ENCODE data around the gene FSIP1.
A peak's percentile ranks its signal among the peaks of the same experiment; 100 is the strongest.

The FSIP1 gene

DNA sequence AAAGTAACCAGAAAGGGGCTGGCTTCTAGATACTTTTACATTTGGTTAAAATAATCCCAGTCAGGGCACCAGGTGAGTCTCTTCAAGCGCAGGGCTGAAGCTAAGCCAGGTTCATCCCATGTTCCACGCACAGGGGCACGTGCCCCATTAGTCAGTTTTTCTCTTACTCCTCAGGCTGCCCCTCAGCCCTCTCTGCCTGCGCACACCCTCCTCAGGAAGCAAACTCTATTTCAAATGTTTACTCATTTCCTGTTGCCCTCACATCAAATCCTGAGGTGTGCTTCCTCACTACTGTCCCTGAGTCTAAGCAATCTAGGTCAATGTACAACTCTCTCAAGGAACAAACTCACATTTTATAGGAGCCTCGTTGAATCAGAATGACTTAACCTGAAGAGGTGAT is 153.3 kb downstream of the FSIP1 start:
- Histone ChIP-seq H3K36me3 (replicated peaks) (no peaks in the 10 kb centered on the region), H3K27me3 (replicated peaks) (no peaks in the 10 kb centered on the region), H3K4me3 (ENCODE audit: low read depth, low read length) (no peak overlapping the region), H3K27ac (peak overlapping the region; percentile 51)
- DNase-seq, result no peak
- TF ChIP-seq, protein P1, sequence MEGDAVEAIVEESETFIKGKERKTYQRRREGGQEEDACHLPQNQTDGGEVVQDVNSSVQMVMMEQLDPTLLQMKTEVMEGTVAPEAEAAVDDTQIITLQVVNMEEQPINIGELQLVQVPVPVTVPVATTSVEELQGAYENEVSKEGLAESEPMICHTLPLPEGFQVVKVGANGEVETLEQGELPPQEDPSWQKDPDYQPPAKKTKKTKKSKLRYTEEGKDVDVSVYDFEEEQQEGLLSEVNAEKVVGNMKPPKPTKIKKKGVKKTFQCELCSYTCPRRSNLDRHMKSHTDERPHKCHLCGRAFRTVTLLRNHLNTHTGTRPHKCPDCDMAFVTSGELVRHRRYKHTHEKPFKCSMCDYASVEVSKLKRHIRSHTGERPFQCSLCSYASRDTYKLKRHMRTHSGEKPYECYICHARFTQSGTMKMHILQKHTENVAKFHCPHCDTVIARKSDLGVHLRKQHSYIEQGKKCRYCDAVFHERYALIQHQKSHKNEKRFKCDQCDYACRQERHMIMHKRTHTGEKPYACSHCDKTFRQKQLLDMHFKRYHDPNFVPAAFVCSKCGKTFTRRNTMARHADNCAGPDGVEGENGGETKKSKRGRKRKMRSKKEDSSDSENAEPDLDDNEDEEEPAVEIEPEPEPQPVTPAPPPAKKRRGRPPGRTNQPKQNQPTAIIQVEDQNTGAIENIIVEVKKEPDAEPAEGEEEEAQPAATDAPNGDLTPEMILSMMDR (IDR thresholded peaks at IDR 0.05; ENCODE audit: low read depth, low read length, missing control alignments), result no peak
- in situ Hi-C loops (cut with HindIII; ENCODE audit: low pct_ligation_motif_present, low sequenced_read_pairs), result no loop called here

GRCh38 chr15:39628546-39629257 is 153.9 kb downstream of the FSIP1 start:
- H3K27me3 ChIP-seq (replicated peaks), result no peaks in the 10 kb centered on the region
- in situ Hi-C loops (cut with HindIII; ENCODE audit: low pct_ligation_motif_present, low sequenced_read_pairs), result no loop called here
- H3K27ac ChIP-seq, result peak overlapping the region; percentile 51
- H3K36me3 ChIP-seq (replicated peaks), result no peaks in the 10 kb centered on the region
- no peak for DNase-seq
- H3K4me3 ChIP-seq (ENCODE audit: low read depth, low read length), result no peak overlapping the region
- TF ChIP-seq, protein P1 (IDR thresholded peaks at IDR 0.05; ENCODE audit: low read depth, low read length, missing control alignments), result no peak

GRCh38 chr15:39628144-39628508 is 154.5 kb downstream of the FSIP1 start:
- no peak overlapping the region for H3K4me3 ChIP-seq (ENCODE audit: low read depth, low read length)
- H3K27ac ChIP-seq, result no peak overlapping the region
- H3K36me3 ChIP-seq (replicated peaks), result no peaks in the 10 kb centered on the region
- in situ Hi-C loops (cut with HindIII; ENCODE audit: low pct_ligation_motif_present, low sequenced_read_pairs), result no loop called here
- TF ChIP-seq, protein P1 (IDR thresholded peaks at IDR 0.05; ENCODE audit: low read depth, low read length, missing control alignments), result peak; percentile 47
- no peak for DNase-seq
- H3K27me3 ChIP-seq (replicated peaks), result no peaks in the 10 kb centered on the region

DNA sequence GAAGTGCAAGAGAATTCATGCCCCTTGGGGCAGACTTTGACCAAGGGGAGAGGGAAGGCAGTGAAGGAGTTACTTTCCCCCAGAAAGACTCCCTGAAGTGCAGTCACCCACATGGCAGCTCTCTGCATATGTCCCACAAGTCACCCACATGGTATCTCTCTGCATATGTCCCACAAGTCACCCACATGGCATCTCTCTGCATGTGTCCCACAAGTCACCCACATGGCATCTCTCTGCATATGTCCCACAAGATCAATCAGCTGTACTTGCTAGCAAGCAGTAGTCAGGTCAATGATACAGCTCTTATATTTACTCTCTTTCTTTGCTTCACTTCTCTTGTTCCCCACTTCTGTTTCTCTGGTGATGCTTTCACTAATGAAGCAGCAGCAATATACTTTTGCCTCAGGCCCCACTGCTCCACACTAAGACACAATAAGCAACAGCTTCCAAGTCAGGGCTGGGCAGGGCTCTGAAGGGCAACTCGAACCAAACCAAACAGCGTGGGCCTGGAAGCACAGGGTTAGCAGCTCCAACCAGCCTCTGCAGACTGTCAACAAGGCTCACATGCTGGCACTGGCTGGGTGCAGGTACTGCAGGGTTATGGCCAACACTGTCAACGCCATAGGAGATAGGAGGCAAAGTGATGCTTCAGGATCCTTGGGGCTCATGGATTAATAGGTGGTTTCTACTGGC is 155.0 kb downstream of the FSIP1 start:
- no peak overlapping the region for H3K27ac ChIP-seq
- H3K27me3 ChIP-seq (replicated peaks), result no peaks in the 10 kb centered on the region
- H3K36me3 ChIP-seq (replicated peaks), result no peaks in the 10 kb centered on the region
- no peak for DNase-seq
- TF ChIP-seq, protein P1 (IDR thresholded peaks at IDR 0.05; ENCODE audit: low read depth, low read length, missing control alignments), result no peak
- in situ Hi-C loops (cut with HindIII; ENCODE audit: low pct_ligation_motif_present, low sequenced_read_pairs), result no loop called here
- H3K4me3 ChIP-seq (ENCODE audit: low read depth, low read length), result no peak overlapping the region

DNA sequence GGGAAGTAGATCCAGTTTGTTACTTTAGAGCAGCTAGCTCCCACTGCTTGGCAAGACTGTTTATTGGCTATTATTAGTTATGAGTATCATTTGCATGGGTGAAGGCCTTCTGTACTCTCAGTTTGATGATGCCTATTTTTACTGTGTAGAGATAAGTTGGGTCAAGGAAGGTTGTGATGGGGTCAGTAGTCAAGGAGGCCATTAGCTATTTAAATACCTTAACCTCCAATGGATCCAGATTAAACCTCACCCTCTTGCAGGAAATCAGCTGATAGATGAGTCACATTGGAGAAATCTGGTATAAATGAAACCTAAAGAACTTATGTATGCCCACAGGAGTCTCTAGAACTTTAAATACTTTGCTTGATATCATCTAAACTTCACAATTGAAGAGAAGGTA is 156.8 kb downstream of the FSIP1 start:
- Histone ChIP-seq H3K36me3 (replicated peaks) (no peaks in the 10 kb centered on the region), H3K27ac (peak overlapping the region; percentile 83), H3K27me3 (replicated peaks) (no peaks in the 10 kb centered on the region), H3K4me3 (ENCODE audit: low read depth, low read length) (no peak overlapping the region)
- TF ChIP-seq, protein P1 (IDR thresholded peaks at IDR 0.05; ENCODE audit: low read depth, low read length, missing control alignments), result no peak
- no peak for DNase-seq
- in situ Hi-C loops (cut with HindIII; ENCODE audit: low pct_ligation_motif_present, low sequenced_read_pairs), result no loop called here

All from brain microvascular endothelial cell (primary cell).